Activated naive CD4-positive, alpha-beta T cell treated with anti-CD3 and anti-CD28 coated beads, Interleukin-2, amount 10 ng/mL, durations not matched to agents 7 days and 5 days (primary cell): ENCODE data around the gene G3BP2.

ENCODE experiments used
- CTCF ChIA-PET: fragments of 350-600 bp; sonication (Branson Sonifier 250); formaldehyde crosslinking; loops from one replicate; lab custom pipeline; 2021; ENCODE audit warnings: antibody characterized with exemption; lab: Charles Lee
- DNase-seq: peaks from one replicate; pipeline ENCODE4 v3.0.0-alpha.2; 2020
- H3K27ac Mint-ChIP-seq: one replicate; pipeline ENCODE4 v1.8.0; 2021; ENCODE audit warnings: mild to moderate bottlenecking, moderate library complexity, mixed read lengths
- H3K27me3 Mint-ChIP-seq: one replicate; pipeline ENCODE4 v1.8.0; 2021; ENCODE audit warnings: mild to moderate bottlenecking, mixed read lengths
- H3K36me3 Mint-ChIP-seq: one replicate; pipeline ENCODE4 v1.8.0; 2021; ENCODE audit warnings: mixed read lengths
- H3K4me1 Mint-ChIP-seq: one replicate; pipeline ENCODE4 v1.8.0; 2021; ENCODE audit warnings: mixed read lengths
- H3K4me3 Mint-ChIP-seq: one replicate; pipeline ENCODE4 v1.8.0; 2021; ENCODE audit warnings: mild to moderate bottlenecking, moderate library complexity, mixed read lengths
- H3K9me3 Mint-ChIP-seq: one replicate; pipeline ENCODE4 v1.8.0; 2021; ENCODE audit warnings: mixed read lengths

G3BP2 gene

GRCh38 chr4:75599647-75600046 lies 73.6 kb downstream of the G3BP2 start:
- no peak overlapping the region for H3K4me3 Mint-ChIP-seq
- no peaks in the 10 kb centered on the region for H3K36me3 Mint-ChIP-seq

GRCh38 chr4:75598390-75598789 lies 74.8 kb downstream of the G3BP2 start:
- no peak overlapping the region for H3K27ac Mint-ChIP-seq
- H3K9me3 Mint-ChIP-seq, result no peaks in the 10 kb centered on the region
- H3K27me3 Mint-ChIP-seq, result peaks cover 4% of the 10 kb centered on the region
- no peak overlapping the region for H3K4me3 Mint-ChIP-seq
- DNase-seq, result no peak
- no peaks in the 10 kb centered on the region for H3K36me3 Mint-ChIP-seq
- CTCF ChIA-PET, result no interaction called here
- H3K4me1 Mint-ChIP-seq, result peaks cover 4% of the 10 kb centered on the region

More at GRCh38 chr4:75599647-75600046, 73.6 kb downstream of the G3BP2 start:
- CTCF ChIA-PET, result no interaction called here
- peaks cover 4% of the 10 kb centered on the region for H3K4me1 Mint-ChIP-seq
- no peak overlapping the region for H3K27ac Mint-ChIP-seq
- no peak for DNase-seq
- peaks cover 4% of the 10 kb centered on the region for H3K27me3 Mint-ChIP-seq
- H3K9me3 Mint-ChIP-seq, result no peaks in the 10 kb centered on the region

GRCh38 chr4:75596061-75596460 lies 77.2 kb downstream of the G3BP2 start:
- Mint-ChIP-seq H3K36me3 (no peaks in the 10 kb centered on the region), H3K27ac (no peak overlapping the region), H3K4me1 (peaks cover 4% of the 10 kb centered on the region), H3K27me3 (peaks cover 4% of the 10 kb centered on the region), H3K9me3 (no peaks in the 10 kb centered on the region), H3K4me3 (no peak overlapping the region)
- CTCF ChIA-PET, result interaction anchor here (1.1 kb wide), 1 partner anchor 121 kb away, joined by 3 read pairs; no protein-coding TSS in a partner anchor
- no peak for DNase-seq

- CTCF ChIA-PET, result no interaction called here
- DNase-seq, result no peak
- Mint-ChIP-seq H3K27ac (no peak overlapping the region), H3K4me1 (peaks cover 4% of the 10 kb centered on the region), H3K36me3 (no peaks in the 10 kb centered on the region), H3K27me3 (peaks cover 7% of the 10 kb centered on the region), H3K4me3 (no peak overlapping the region), H3K9me3 (no peaks in the 10 kb centered on the region)
Observed at GRCh38 chr4:75593393-75593792, 79.8 kb downstream of the G3BP2 start.
